NB4 (cell line): Measurements from ENCODE around the gene FAM161B.
"Not testable (repeated sequence)": the region's sequence is repeated elsewhere in the genome, so short reads cannot be mapped to it uniquely, and the experiment has no call there.

Source experiments
- POLR2A ChIP-seq: IDR thresholded peaks from 2 replicates; pipeline ENCODE4 v1.6.1; 2011; ENCODE audit warnings: mild to moderate bottlenecking; ENCODE audit not compliant: insufficient read length; ENCODE audit errors: extremely low read depth
- TF ChIP-seq, protein P1 (sequence below): IDR thresholded peaks from one replicate; pipeline ENCODE4 v1.5.1; 2012; ENCODE audit warnings: low read depth, low read length
- TF ChIP-seq, protein P2 (sequence below): IDR thresholded peaks from 2 replicates; pipeline ENCODE4 v1.6.1; 2011; ENCODE audit warnings: low read depth, low read length

DNA sequence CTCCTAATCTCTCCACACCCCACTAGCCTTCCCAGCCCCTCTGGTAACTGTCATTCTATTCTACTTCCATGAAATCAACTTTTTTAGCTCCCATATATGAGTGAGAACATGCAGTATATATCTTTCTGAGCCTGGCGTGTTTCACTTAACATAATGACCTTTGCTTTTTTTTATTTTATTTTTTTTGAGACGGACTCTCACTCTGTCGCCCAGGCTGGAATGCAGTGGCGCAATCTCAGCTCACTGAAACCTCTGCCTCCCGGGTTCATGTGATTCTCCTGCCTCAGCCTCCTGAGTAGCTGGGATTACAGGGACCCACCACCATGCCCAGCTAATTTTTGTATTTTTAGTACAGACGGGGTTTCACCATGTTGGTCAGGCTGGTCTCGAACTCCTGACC is 38.8 kb upstream of the FAM161B start:
- not testable (repeated sequence) for TF ChIP-seq POLR2A
- TF ChIP-seq, protein P1, sequence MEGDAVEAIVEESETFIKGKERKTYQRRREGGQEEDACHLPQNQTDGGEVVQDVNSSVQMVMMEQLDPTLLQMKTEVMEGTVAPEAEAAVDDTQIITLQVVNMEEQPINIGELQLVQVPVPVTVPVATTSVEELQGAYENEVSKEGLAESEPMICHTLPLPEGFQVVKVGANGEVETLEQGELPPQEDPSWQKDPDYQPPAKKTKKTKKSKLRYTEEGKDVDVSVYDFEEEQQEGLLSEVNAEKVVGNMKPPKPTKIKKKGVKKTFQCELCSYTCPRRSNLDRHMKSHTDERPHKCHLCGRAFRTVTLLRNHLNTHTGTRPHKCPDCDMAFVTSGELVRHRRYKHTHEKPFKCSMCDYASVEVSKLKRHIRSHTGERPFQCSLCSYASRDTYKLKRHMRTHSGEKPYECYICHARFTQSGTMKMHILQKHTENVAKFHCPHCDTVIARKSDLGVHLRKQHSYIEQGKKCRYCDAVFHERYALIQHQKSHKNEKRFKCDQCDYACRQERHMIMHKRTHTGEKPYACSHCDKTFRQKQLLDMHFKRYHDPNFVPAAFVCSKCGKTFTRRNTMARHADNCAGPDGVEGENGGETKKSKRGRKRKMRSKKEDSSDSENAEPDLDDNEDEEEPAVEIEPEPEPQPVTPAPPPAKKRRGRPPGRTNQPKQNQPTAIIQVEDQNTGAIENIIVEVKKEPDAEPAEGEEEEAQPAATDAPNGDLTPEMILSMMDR, result not testable (repeated sequence)
- TF ChIP-seq, protein P2, sequence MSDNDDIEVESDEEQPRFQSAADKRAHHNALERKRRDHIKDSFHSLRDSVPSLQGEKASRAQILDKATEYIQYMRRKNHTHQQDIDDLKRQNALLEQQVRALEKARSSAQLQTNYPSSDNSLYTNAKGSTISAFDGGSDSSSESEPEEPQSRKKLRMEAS, result not testable (repeated sequence)
